Measurements from ENCODE around the gene RNF13.

The RNF13 gene

GRCh38 chr3:149812606-149813366 is at the start of gene RNF13:
Gene RNF13 (plus strand): TSS chr3:149813215. CDS start chr3:149846027, 32,812 bp downstream.
- H3K4me1 ChIP-seq = peaks cover 0 to 53% (median 15%) of the 10 kb centered on the region in 4 donors
- intact Hi-C loops (cut with DNase I; ENCODE audit: low total_unique reads) = no loop called here

GRCh38 chr3:149763565-149764195 is 49.3 kb upstream of the RNF13 start:
- intact Hi-C loops (cut with DNase I; ENCODE audit: low total_unique reads) = no loop called here
- peaks cover 0 to 3% of the 10 kb centered on the region in 2 donors for H3K27me3 ChIP-seq

More at GRCh38 chr3:149812606-149813366, at the start of gene RNF13:
- peak within 1 kb of the TSS; percentile 71 to 78 for H3K4me3 ChIP-seq
- no peaks in the 10 kb centered on the region for H3K36me3 ChIP-seq
- H3K27me3 ChIP-seq = no peaks in the 10 kb centered on the region
- H3K9me3 ChIP-seq = no peaks in the 10 kb centered on the region
- H3K27ac ChIP-seq = peak within 1 kb of the TSS; percentile 94 to 98
- TF ChIP-seq CTCF (IDR thresholded peaks at IDR 0.05) = no peak
- peak; percentile 99 for DNase-seq

GRCh38 chr3:149764302-149764701 is 48.7 kb upstream of the RNF13 start:
- no peak overlapping the region for H3K27ac ChIP-seq
- no peaks in the 10 kb centered on the region for H3K4me1 ChIP-seq
- H3K27me3 ChIP-seq = peaks cover 0 to 3% of the 10 kb centered on the region in 2 donors
- no peak for DNase-seq
- TF ChIP-seq CTCF (IDR thresholded peaks at IDR 0.05) = no peak
- H3K36me3 ChIP-seq = no peaks in the 10 kb centered on the region
- no peak overlapping the region for H3K4me3 ChIP-seq
- no peaks in the 10 kb centered on the region for H3K9me3 ChIP-seq
- intact Hi-C loops (cut with DNase I; ENCODE audit: low total_unique reads) = no loop called here

More at GRCh38 chr3:149763565-149764195, 49.3 kb upstream of the RNF13 start:
- H3K4me1 ChIP-seq = no peaks in the 10 kb centered on the region
- H3K27ac ChIP-seq = no peak overlapping the region
- H3K36me3 ChIP-seq = no peaks in the 10 kb centered on the region
- H3K9me3 ChIP-seq = no peaks in the 10 kb centered on the region
- no peak overlapping the region for H3K4me3 ChIP-seq
- no peak for DNase-seq
- TF ChIP-seq CTCF (IDR thresholded peaks at IDR 0.05) = no peak

- H3K4me3 ChIP-seq = no peak overlapping the region
- H3K27me3 ChIP-seq = peaks cover 0 to 3% of the 10 kb centered on the region in 2 donors
- intact Hi-C loops (cut with DNase I; ENCODE audit: low total_unique reads) = no loop called here
- no peak for DNase-seq
- H3K36me3 ChIP-seq = no peaks in the 10 kb centered on the region
- no peaks in the 10 kb centered on the region for H3K9me3 ChIP-seq
- no peaks in the 10 kb centered on the region for H3K4me1 ChIP-seq
- peak; percentile 42 to 58 for TF ChIP-seq CTCF (IDR thresholded peaks at IDR 0.05)
- H3K27ac ChIP-seq = no peak overlapping the region
These were observed 47.2 kb upstream of the RNF13 start for GRCh38 chr3:149765762-149766334.

GRCh38 chr3:149767720-149768119 is 45.3 kb upstream of the RNF13 start:
- Histone ChIP-seq H3K4me3 (no peak overlapping the region), H3K27me3 (peaks cover 0 to 3% of the 10 kb centered on the region in 2 donors), H3K9me3 (no peaks in the 10 kb centered on the region), H3K27ac (no peak overlapping the region), H3K36me3 (no peaks in the 10 kb centered on the region), H3K4me1 (no peaks in the 10 kb centered on the region)
- TF ChIP-seq CTCF (IDR thresholded peaks at IDR 0.05) = no peak
- no peak for DNase-seq
- intact Hi-C loops (cut with DNase I; ENCODE audit: low total_unique reads) = no loop called here

All from tibial artery (tissue), 4 donors.